ENCODE measurements around the gene SEMA3D.

GRCh38 chr7:85176197-85176596 lies 10.7 kb downstream of the SEMA3D start:
- TF ChIP-seq YY1 (IDR thresholded peaks at IDR 0.05; ENCODE audit: insufficient read depth, insufficient read length) (no peak), ZNF274 (IDR thresholded peaks at IDR 0.05; ENCODE audit: low read depth, low read length) (no peak), SUZ12 (IDR thresholded peaks at IDR 0.05; ENCODE audit: extremely low read depth, insufficient read depth, insufficient read length) (no peak)
